ENCODE measurements around the gene MRPL36.

- TF ChIP-seq CTCF (IDR thresholded peaks at IDR 0.05; ENCODE audit: low read depth, low read length, missing input control) (no peak), FOXA1 (IDR thresholded peaks at IDR 0.05) (no peak), JUND (IDR thresholded peaks at IDR 0.05) (no peak), ATF3 (IDR thresholded peaks at IDR 0.05) (no peak), SP1 (IDR thresholded peaks at IDR 0.05) (no peak), REST (IDR thresholded peaks at IDR 0.05) (no peak), RAD21 (IDR thresholded peaks at IDR 0.05) (no peak)
- TF ChIP-seq, protein P1, sequence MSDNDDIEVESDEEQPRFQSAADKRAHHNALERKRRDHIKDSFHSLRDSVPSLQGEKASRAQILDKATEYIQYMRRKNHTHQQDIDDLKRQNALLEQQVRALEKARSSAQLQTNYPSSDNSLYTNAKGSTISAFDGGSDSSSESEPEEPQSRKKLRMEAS (IDR thresholded peaks at IDR 0.05): no peak
Observed at GRCh38 chr5:1751864-1752822, 47.5 kb downstream of the MRPL36 start.
